HEK293 (cell line): Measurements from ENCODE around the gene TBC1D5.
"Not testable (repeated sequence)": the region's sequence is repeated elsewhere in the genome, so short reads cannot be mapped to it uniquely, and the experiment has no call there.

Experiments used
- CTCF ChIA-PET: fragments of 350-600 bp; formaldehyde crosslinking; extraction: SDS; loops from one replicate; lab custom pipeline; 2021; ENCODE audit warnings: antibody characterized with exemption; lab: Yijun Ruan, JAX
- POLR2A ChIA-PET: fragments of 300-600 bp; formaldehyde crosslinking; extraction: SDS; loops from one replicate; lab custom pipeline; 2020; ENCODE audit warnings: antibody characterized with exemption, inconsistent platforms; lab: Yijun Ruan, JAX
- H3K27ac ChIP-seq: fragments of 200-500 bp; sonication (Bioruptor generic); 2 replicates; pipeline ENCODE4 v1.5.1; 2014; ENCODE audit warnings: low read depth, low read length, control low read depth, inconsistent platforms; ENCODE audit errors: extremely low read depth
- H3K36me3 ChIP-seq, 2 experiments: fragments of 200-500 bp in 1 of 2; sonication (Bioruptor generic) in 1 of 2; 1 replicate in 1 of 2; 2 replicates in 1 of 2; pipeline ENCODE4 v1.5.1; 2014 to 2017; ENCODE audit warnings: inconsistent platforms in 2 of 2, low read length in 2 of 2; ENCODE audit not compliant: control insufficient read depth in 2 of 2, insufficient read depth in 1 of 2
- H3K4me1 ChIP-seq: fragments of 200-500 bp; sonication (Bioruptor generic); 2 replicates; pipeline ENCODE4 v1.5.1; 2014; ENCODE audit warnings: mild to moderate bottlenecking, low read length, inconsistent platforms; ENCODE audit not compliant: control insufficient read depth, insufficient read depth
- H3K4me3 ChIP-seq: 2 replicates; pipeline ENCODE4 v1.5.1; 2011; ENCODE audit warnings: low read depth, mild to moderate bottlenecking, control low read depth, low read length, moderate library complexity
- H3K9me3 ChIP-seq: fragments of 200-500 bp; sonication (Bioruptor generic); 2 replicates; pipeline ENCODE4 v1.5.1; 2014; ENCODE audit warnings: low read depth, low read length, inconsistent platforms; ENCODE audit not compliant: control insufficient read depth, insufficient read depth
- FEZF1 ChIP-seq: fragments of 450-650 bp; formaldehyde crosslinking; IDR thresholded peaks from 2 replicates; pipeline ENCODE4 v1.5.1; 2016; ENCODE audit warnings: missing biosample characterization, missing genetic modification characterization
- GLIS2 ChIP-seq: fragments of 450-650 bp; formaldehyde crosslinking; IDR thresholded peaks from 2 replicates; pipeline ENCODE4 v1.5.1; 2016; ENCODE audit warnings: missing biosample characterization, missing genetic modification characterization
- HOXA7 ChIP-seq: sonication (generic); formaldehyde crosslinking; IDR thresholded peaks from 2 replicates; pipeline ENCODE4 v1.8.1; 2022; ENCODE audit warnings: missing genetic modification reagents, borderline replicate concordance
- KLF9 ChIP-seq: fragments of 450-650 bp; formaldehyde crosslinking; IDR thresholded peaks from 2 replicates; pipeline ENCODE4 v1.5.1; 2016; ENCODE audit warnings: missing biosample characterization, missing genetic modification characterization, low read depth
- PBX3 ChIP-seq: sonication (generic); formaldehyde crosslinking; IDR thresholded peaks from 2 replicates; pipeline ENCODE4 v1.8.1; 2022; ENCODE audit warnings: mild to moderate bottlenecking, moderate library complexity, missing genetic modification reagents
- SALL2 ChIP-seq: fragments of 450-650 bp; formaldehyde crosslinking; IDR thresholded peaks from 2 replicates; pipeline ENCODE4 v1.5.0; 2017; ENCODE audit warnings: missing biosample characterization, mild to moderate bottlenecking, missing genetic modification characterization, borderline replicate concordance
- SETDB1 ChIP-seq: IDR thresholded peaks from one replicate; pipeline ENCODE4 v1.6.1; 2017; ENCODE audit warnings: mild to moderate bottlenecking, low read length, moderate library complexity, mixed read lengths; ENCODE audit not compliant: insufficient read length
- TRIM28 ChIP-seq: IDR thresholded peaks from 2 replicates; pipeline ENCODE4 v1.6.1; 2011; ENCODE audit warnings: low read length, control low read depth, borderline replicate concordance
- ZBTB11 ChIP-seq: fragments of 450-650 bp; formaldehyde crosslinking; conservative IDR thresholded peaks from 2 replicates; pipeline ENCODE4 v1.5.1; 2016; ENCODE audit warnings: low read depth, missing biosample characterization, missing genetic modification characterization
- ZBTB17 ChIP-seq: fragments of 450-650 bp; formaldehyde crosslinking; IDR thresholded peaks from 2 replicates; pipeline ENCODE4 v1.5.1; 2016; ENCODE audit warnings: missing biosample characterization, missing genetic modification characterization
- ZBTB20 ChIP-seq: fragments of 450-650 bp; formaldehyde crosslinking; IDR thresholded peaks from 2 replicates; pipeline ENCODE4 v1.5.1; 2016; ENCODE audit warnings: missing biosample characterization, missing genetic modification characterization
- ZBTB26 ChIP-seq: fragments of 450-650 bp; formaldehyde crosslinking; optimal IDR thresholded peaks from 2 replicates; pipeline ENCODE3; 2016; ENCODE audit warnings: missing biosample characterization, mild to moderate bottlenecking, missing genetic modification characterization
- ZNF140 ChIP-seq: fragments of 450-650 bp; formaldehyde crosslinking; IDR thresholded peaks from 2 replicates; pipeline ENCODE4 v1.5.1; 2016; ENCODE audit warnings: missing biosample characterization, missing genetic modification characterization
- ZNF146 ChIP-seq: fragments of 450-650 bp; formaldehyde crosslinking; IDR thresholded peaks from 2 replicates; pipeline ENCODE4 v1.5.1; 2016; ENCODE audit warnings: missing biosample characterization, missing genetic modification characterization
- ZNF239 ChIP-seq: fragments of 450-650 bp; formaldehyde crosslinking; IDR thresholded peaks from 2 replicates; pipeline ENCODE4 v1.5.1; 2016; ENCODE audit warnings: missing biosample characterization, missing genetic modification characterization
- ZNF335 ChIP-seq: fragments of 450-650 bp; formaldehyde crosslinking; conservative IDR thresholded peaks from 2 replicates; pipeline ENCODE4 v1.5.1; 2016; ENCODE audit warnings: missing biosample characterization, missing genetic modification characterization
- ZNF37A ChIP-seq: fragments of 450-650 bp; IDR thresholded peaks from 2 replicates; pipeline ENCODE4 v1.5.1; 2018; ENCODE audit warnings: missing biosample characterization, missing genetic modification characterization
- ZNF398 ChIP-seq: fragments of 450-650 bp; formaldehyde crosslinking; IDR thresholded peaks from 2 replicates; pipeline ENCODE4 v1.5.1; 2017; ENCODE audit warnings: missing biosample characterization, missing genetic modification characterization
- ZNF426 ChIP-seq: fragments of 450-650 bp; formaldehyde crosslinking; IDR thresholded peaks from 2 replicates; pipeline ENCODE4 v1.5.1; 2017; ENCODE audit warnings: missing biosample characterization, missing genetic modification characterization, mild to moderate bottlenecking, inconsistent platforms, moderate library complexity
- ZNF473 ChIP-seq: fragments of 450-650 bp; formaldehyde crosslinking; IDR thresholded peaks from 2 replicates; pipeline ENCODE4 v1.5.1; 2017; ENCODE audit warnings: missing biosample characterization, missing genetic modification characterization
- ZNF548 ChIP-seq: fragments of 450-650 bp; formaldehyde crosslinking; IDR thresholded peaks from 2 replicates; pipeline ENCODE4 v1.5.1; 2016; ENCODE audit warnings: missing biosample characterization, missing genetic modification characterization
- ZNF580 ChIP-seq: fragments of 450-650 bp; formaldehyde crosslinking; IDR thresholded peaks from 2 replicates; pipeline ENCODE4 v1.5.1; 2016; ENCODE audit warnings: missing biosample characterization, missing genetic modification characterization
- ZNF585B ChIP-seq: fragments of 450-650 bp; formaldehyde crosslinking; IDR thresholded peaks from 2 replicates; pipeline ENCODE4 v1.5.1; 2016; ENCODE audit warnings: missing biosample characterization, missing genetic modification characterization
- ZNF776 ChIP-seq: fragments of 450-650 bp; formaldehyde crosslinking; IDR thresholded peaks from 2 replicates; pipeline ENCODE4 v1.5.0; 2017; ENCODE audit warnings: missing biosample characterization, missing genetic modification characterization, borderline replicate concordance

TBC1D5 gene

GRCh38 chr3:17532446-17532845 lies 210.0 kb downstream of the TBC1D5 start:
- H3K36me3 ChIP-seq, H3K4me3 ChIP-seq, H3K9me3 ChIP-seq, CTCF ChIA-PET, H3K27ac ChIP-seq, POLR2A ChIA-PET, H3K4me1 ChIP-seq: not testable (repeated sequence)
- TF ChIP-seq ZNF146 (tag by site-specific recombination) (peak; percentile 91), ZNF580 (tag by site-specific recombination) (peak; percentile 72; the same call in 1 of the 2 replicates)

GRCh38 chr3:17529677-17530076 lies 212.8 kb downstream of the TBC1D5 start:
- no peaks in the 10 kb centered on the region; a peak in 1 of 3 replicates for H3K36me3 ChIP-seq
- ChIA-PET POLR2A (no interaction called here), CTCF (no interaction called here)
- no peak overlapping the region for H3K27ac ChIP-seq
- H3K9me3 ChIP-seq = no peaks in the 10 kb centered on the region
- TF ChIP-seq ZNF37A = no peak
- no peak for TF ChIP-seq TRIM28
- no peak for TF ChIP-seq ZNF239
- no peak for TF ChIP-seq HOXA7 (CRISPR knock-in tag)
- TF ChIP-seq ZNF426 = no peak
- no peak for TF ChIP-seq ZNF585B (tag by site-specific recombination)
- TF ChIP-seq ZNF335 (tag by site-specific recombination) = no peak
- TF ChIP-seq PBX3 = no peak
- TF ChIP-seq ZBTB26 = no peak
- TF ChIP-seq ZNF548 (tag by site-specific recombination) = no peak
- no peak for TF ChIP-seq ZNF473
- TF ChIP-seq SALL2 (tag by site-specific recombination) = no peak
- no peak for TF ChIP-seq KLF9 (tag by site-specific recombination)
- TF ChIP-seq GLIS2 (tag by site-specific recombination) = no peak
- TF ChIP-seq ZNF776 (tag by site-specific recombination) = no peak
- no peak overlapping the region for H3K4me3 ChIP-seq
- H3K4me1 ChIP-seq = no peaks in the 10 kb centered on the region

- CTCF ChIA-PET = no interaction called here
- no peaks in the 10 kb centered on the region for H3K9me3 ChIP-seq
- POLR2A ChIA-PET = no interaction called here
- H3K27ac ChIP-seq = no peak overlapping the region
- H3K4me3 ChIP-seq = no peak overlapping the region
- no peaks in the 10 kb centered on the region for H3K36me3 ChIP-seq
- peaks cover 5% of the 10 kb centered on the region; the same call in 1 of the 2 replicates for H3K4me1 ChIP-seq
- 0 out of 2 replicates have a peak, but pooled peaks have one; percentile 20 for TF ChIP-seq ZBTB20 (tag by site-specific recombination)
- no peak for TF ChIP-seq ZNF140 (tag by site-specific recombination)
- no peak for TF ChIP-seq SETDB1
- TF ChIP-seq FEZF1 = peak; percentile 86
- TF ChIP-seq ZBTB11 (tag by site-specific recombination) = peak; percentile 44; the same call in 1 of the 2 replicates
- peak; percentile 18; the same call in 1 of the 2 replicates for TF ChIP-seq ZNF398 (tag by site-specific recombination)
- no peak for TF ChIP-seq ZNF239
- TF ChIP-seq ZBTB17 (tag by site-specific recombination) = peak; percentile 64; the same call in 1 of the 2 replicates
These were observed 224.0 kb downstream of the TBC1D5 start for GRCh38 chr3:17518189-17519059.
